Skeletal muscle tissue (tissue), 4 donors: ENCODE results near the gene SLC4A8. TPM values are rescaled to one million over a fixed set of nuclear protein-coding genes. Genes with fewer than 3 reads are reported as not detected.

Experiments
- H3K27ac ChIP-seq: one replicate; pipeline ENCODE4 v1.7.0; 2013; ENCODE audit warnings: mild to moderate bottlenecking, low read depth, low read length, inconsistent platforms
- H3K27me3 ChIP-seq, 3 donors: one replicate each; pipeline ENCODE4 v1.7.0; 2013; ENCODE audit warnings: low read length in 3 of 3; ENCODE audit not compliant: control insufficient read depth in 3 of 3, insufficient read depth in 3 of 3
- H3K36me3 ChIP-seq, 3 donors: one replicate each; pipeline ENCODE4 v1.7.0; 2013; ENCODE audit warnings: low read length in 3 of 3; ENCODE audit not compliant: control insufficient read depth in 3 of 3, insufficient read depth in 3 of 3
- H3K4me1 ChIP-seq, 3 donors: one replicate each; pipeline ENCODE4 v1.7.0; 2013; ENCODE audit warnings: low read length in 3 of 3, mild to moderate bottlenecking in 3 of 3; ENCODE audit not compliant: control insufficient read depth in 3 of 3, insufficient read depth in 3 of 3
- H3K4me3 ChIP-seq, 3 donors: one replicate each; pipeline ENCODE4 v1.7.0; 2013; ENCODE audit warnings: low read length in 3 of 3
- H3K9ac ChIP-seq, 3 donors: one replicate each; pipeline ENCODE4 v1.7.0; 2013; ENCODE audit warnings: low read length in 3 of 3, mild to moderate bottlenecking in 3 of 3, moderate library complexity in 2 of 3, low read depth in 1 of 3
- H3K9me3 ChIP-seq, 3 donors: one replicate each; pipeline ENCODE4 v1.7.0; 2013; ENCODE audit warnings: low read length in 3 of 3; ENCODE audit not compliant: control insufficient read depth in 3 of 3
- total RNA-seq: library from RNA; depleted of rRNA; stranded (reverse); fragments of >200 nt; gene quantifications from one replicate; pipeline ENCODE4 v1.2.3, GENCODE V29; 2014
- donor health status: Osteomylitis.

SLC4A8 gene
- total RNA-seq, 1 donor from 2014 or later: 0.52 TPM

GRCh38 chr12:51519755-51520154 is 95.1 kb downstream of the SLC4A8 start:
- no peaks in the 10 kb centered on the region for H3K4me1 ChIP-seq
- H3K36me3 ChIP-seq: no peaks in the 10 kb centered on the region
- H3K4me3 ChIP-seq: no peak overlapping the region
- H3K27ac ChIP-seq: no peak overlapping the region
- H3K9me3 ChIP-seq: no peaks in the 10 kb centered on the region
- no peak overlapping the region for H3K9ac ChIP-seq
- H3K27me3 ChIP-seq: no peaks in the 10 kb centered on the region

GRCh38 chr12:51520576-51521325 is 96.1 kb downstream of the SLC4A8 start:
- H3K4me1 ChIP-seq: no peaks in the 10 kb centered on the region
- H3K4me3 ChIP-seq: no peak overlapping the region
- H3K36me3 ChIP-seq: no peaks in the 10 kb centered on the region
- no peaks in the 10 kb centered on the region for H3K27me3 ChIP-seq
- no peaks in the 10 kb centered on the region for H3K9me3 ChIP-seq
- H3K9ac ChIP-seq: no peak overlapping the region
- no peak overlapping the region for H3K27ac ChIP-seq

- Histone ChIP-seq H3K36me3 (no peaks in the 10 kb centered on the region), H3K9me3 (no peaks in the 10 kb centered on the region), H3K4me3 (no peak overlapping the region), H3K27ac (no peak overlapping the region), H3K27me3 (no peaks in the 10 kb centered on the region), H3K9ac (no peak overlapping the region), H3K4me1 (no peaks in the 10 kb centered on the region)
Measured at GRCh38 chr12:51521554-51522276, 97.1 kb downstream of the SLC4A8 start.

GRCh38 chr12:51522696-51523095 is 98.1 kb downstream of the SLC4A8 start:
- Histone ChIP-seq H3K9me3 (no peaks in the 10 kb centered on the region), H3K27ac (no peak overlapping the region), H3K4me3 (no peak overlapping the region), H3K27me3 (no peaks in the 10 kb centered on the region), H3K9ac (no peak overlapping the region), H3K36me3 (no peaks in the 10 kb centered on the region), H3K4me1 (no peaks in the 10 kb centered on the region)

GRCh38 chr12:51524386-51524901 is 99.8 kb downstream of the SLC4A8 start:
- no peak overlapping the region for H3K27ac ChIP-seq
- no peaks in the 10 kb centered on the region for H3K9me3 ChIP-seq
- H3K9ac ChIP-seq: no peak overlapping the region
- no peaks in the 10 kb centered on the region for H3K36me3 ChIP-seq
- no peak overlapping the region for H3K4me3 ChIP-seq
- no peaks in the 10 kb centered on the region for H3K27me3 ChIP-seq
- H3K4me1 ChIP-seq: no peaks in the 10 kb centered on the region

GRCh38 chr12:51525518-51525917 is 100.9 kb downstream of the SLC4A8 start:
- H3K27me3 ChIP-seq: no peaks in the 10 kb centered on the region
- no peak overlapping the region for H3K27ac ChIP-seq
- no peaks in the 10 kb centered on the region for H3K4me1 ChIP-seq
- H3K9me3 ChIP-seq: no peaks in the 10 kb centered on the region
- H3K36me3 ChIP-seq: no peaks in the 10 kb centered on the region
- H3K4me3 ChIP-seq: no peak overlapping the region
- no peak overlapping the region for H3K9ac ChIP-seq

- Histone ChIP-seq H3K9me3 (no peaks in the 10 kb centered on the region), H3K27me3 (peaks cover 0 to 7% (median 0%) of the 10 kb centered on the region in 3 donors), H3K9ac (no peak overlapping the region), H3K4me3 (no peak overlapping the region), H3K27ac (no peak overlapping the region), H3K4me1 (peaks cover 0 to 3% (median 2%) of the 10 kb centered on the region in 3 donors), H3K36me3 (no peaks in the 10 kb centered on the region)
Measured at GRCh38 chr12:51527966-51528365, 103.3 kb downstream of the SLC4A8 start.

- H3K27me3 ChIP-seq: peaks cover 0 to 7% (median 0%) of the 10 kb centered on the region in 3 donors
Measured at GRCh38 chr12:51528852-51529650, 104.4 kb downstream of the SLC4A8 start.

GRCh38 chr12:51529651-51529970 is 105.0 kb downstream of the SLC4A8 start:
- no peak overlapping the region for H3K27ac ChIP-seq

More at GRCh38 chr12:51528852-51529650, 104.4 kb downstream of the SLC4A8 start:
- Histone ChIP-seq H3K27ac (no peak overlapping the region), H3K9me3 (no peaks in the 10 kb centered on the region), H3K36me3 (no peaks in the 10 kb centered on the region), H3K4me3 (no peak overlapping the region), H3K9ac (no peak overlapping the region), H3K4me1 (peaks cover 0 to 3% (median 2%) of the 10 kb centered on the region in 3 donors)

More at GRCh38 chr12:51529651-51529970, 105.0 kb downstream of the SLC4A8 start:
- H3K27me3 ChIP-seq: peaks cover 2 to 8% (median 2%) of the 10 kb centered on the region in 3 donors
- H3K36me3 ChIP-seq: no peaks in the 10 kb centered on the region
- no peak overlapping the region for H3K4me3 ChIP-seq
- no peak overlapping the region for H3K9ac ChIP-seq
- H3K9me3 ChIP-seq: no peaks in the 10 kb centered on the region
- peaks cover 0 to 3% (median 2%) of the 10 kb centered on the region in 3 donors for H3K4me1 ChIP-seq
